Breast epithelium (tissue), 4 donors: ENCODE data around the gene YJEFN3. TPM values are rescaled to one million over a fixed set of nuclear protein-coding genes. Genes with fewer than 3 reads are reported as not detected.

ENCODE experiments used
- DNase-seq, 2 donors: peaks; one replicate each; pipeline ENCODE4 v3.0.0-alpha.2; 2019; ENCODE audit warnings: low spot score in 2 of 2
- H3K27ac ChIP-seq, 2 donors: fragments of 200-600 bp; sonication (generic) in 1 of 2; one replicate each; pipeline ENCODE4 v1.5.1; 2016 to 2019; ENCODE audit warnings: mild to moderate bottlenecking in 1 of 2
- H3K27me3 ChIP-seq, 2 donors: fragments of 200-600 bp; sonication (generic) in 1 of 2; one replicate each; pipeline versions ENCODE4 v1.5.1 to v1.6.0; 2017 to 2019; ENCODE audit warnings: control low read depth in 1 of 2, mild to moderate bottlenecking in 1 of 2
- H3K36me3 ChIP-seq: fragments of 200-600 bp; one replicate; pipeline ENCODE4 v1.5.1; 2019
- H3K4me1 ChIP-seq, 2 donors: fragments of 200-600 bp; sonication (generic); one replicate each; pipeline ENCODE4 v1.5.1; 2016 to 2019; ENCODE audit warnings: control low read depth in 1 of 2
- H3K4me3 ChIP-seq, 3 donors: fragments of 200-600 bp; sonication (generic); 1 replicate in 2 of 3; 2 replicates in 1 of 3; pipeline ENCODE4 v1.5.1; 2016 to 2019; ENCODE audit warnings: mild to moderate bottlenecking in 3 of 3, moderate library complexity in 2 of 3
- H3K9me3 ChIP-seq, 2 donors: fragments of 200-600 bp; sonication (generic) in 1 of 2; one replicate each; pipeline ENCODE4 v1.5.1; 2016 to 2019; ENCODE audit warnings: control low read depth in 1 of 2
- POLR2A ChIP-seq: fragments of 450-650 bp; IDR thresholded peaks from one replicate; pipeline ENCODE4 v1.6.1; 2016; ENCODE audit warnings: antibody characterized with exemption, mild to moderate bottlenecking, moderate library complexity
- POLR2AphosphoS5 ChIP-seq, 3 donors: sonication (generic); formaldehyde crosslinking; IDR thresholded peaks; one replicate each; pipeline ENCODE4 v1.6.1; 2017; ENCODE audit warnings: antibody characterized with exemption in 3 of 3
- intact Hi-C: fragments of 100-400 bp; cut with DNase I; formaldehyde crosslinking; loops from one replicate; pipeline ENCODE4 v1.15.1; 2023; ENCODE audit warnings: low total_unique reads
- total RNA-seq, 3 donors: library from RNA; depleted of rRNA; stranded (reverse); fragments of >200 nt; gene quantifications; one replicate each; pipeline ENCODE4 v1.1.0, GENCODE V29; 2016
- TF ChIP-seq, protein P1 (sequence below), 3 donors: fragments of 450-650 bp; IDR thresholded peaks; one replicate each; pipeline ENCODE4 v1.5.1; 2016 to 2017; ENCODE audit warnings: antibody characterized with exemption in 3 of 3, mild to moderate bottlenecking in 3 of 3, moderate library complexity in 3 of 3

YJEFN3 gene
- total RNA-seq, 3 donors from 2014 or later, result 0.88 to 2.0 (median 1.3) TPM

- Histone ChIP-seq H3K36me3 (no peaks in the 10 kb centered on the region), H3K4me3 (no peak overlapping the region), H3K27me3 (no peaks in the 10 kb centered on the region), H3K4me1 (no peaks in the 10 kb centered on the region), H3K9me3 (no peaks in the 10 kb centered on the region), H3K27ac (no peak overlapping the region)
- intact Hi-C loops, result no loop called here
- no peak for DNase-seq
- TF ChIP-seq, protein P1, sequence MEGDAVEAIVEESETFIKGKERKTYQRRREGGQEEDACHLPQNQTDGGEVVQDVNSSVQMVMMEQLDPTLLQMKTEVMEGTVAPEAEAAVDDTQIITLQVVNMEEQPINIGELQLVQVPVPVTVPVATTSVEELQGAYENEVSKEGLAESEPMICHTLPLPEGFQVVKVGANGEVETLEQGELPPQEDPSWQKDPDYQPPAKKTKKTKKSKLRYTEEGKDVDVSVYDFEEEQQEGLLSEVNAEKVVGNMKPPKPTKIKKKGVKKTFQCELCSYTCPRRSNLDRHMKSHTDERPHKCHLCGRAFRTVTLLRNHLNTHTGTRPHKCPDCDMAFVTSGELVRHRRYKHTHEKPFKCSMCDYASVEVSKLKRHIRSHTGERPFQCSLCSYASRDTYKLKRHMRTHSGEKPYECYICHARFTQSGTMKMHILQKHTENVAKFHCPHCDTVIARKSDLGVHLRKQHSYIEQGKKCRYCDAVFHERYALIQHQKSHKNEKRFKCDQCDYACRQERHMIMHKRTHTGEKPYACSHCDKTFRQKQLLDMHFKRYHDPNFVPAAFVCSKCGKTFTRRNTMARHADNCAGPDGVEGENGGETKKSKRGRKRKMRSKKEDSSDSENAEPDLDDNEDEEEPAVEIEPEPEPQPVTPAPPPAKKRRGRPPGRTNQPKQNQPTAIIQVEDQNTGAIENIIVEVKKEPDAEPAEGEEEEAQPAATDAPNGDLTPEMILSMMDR (IDR thresholded peaks at IDR 0.05), result no peak
- TF ChIP-seq POLR2AphosphoS5 (IDR thresholded peaks at IDR 0.05), result no peak
- no peak for TF ChIP-seq POLR2A
These were observed 37.6 kb downstream of the YJEFN3 start for GRCh38 chr19:19566306-19566705.

- DNase-seq, result no peak
- no peaks in the 10 kb centered on the region for H3K9me3 ChIP-seq
- no peak overlapping the region for H3K4me3 ChIP-seq
- TF ChIP-seq, protein P1 (IDR thresholded peaks at IDR 0.05), result no peak
- TF ChIP-seq POLR2AphosphoS5 (IDR thresholded peaks at IDR 0.05) (no peak), POLR2A (no peak)
- no peaks in the 10 kb centered on the region for H3K36me3 ChIP-seq
- no peak overlapping the region for H3K27ac ChIP-seq
- H3K4me1 ChIP-seq, result no peaks in the 10 kb centered on the region
- intact Hi-C loops, result no loop called here
- no peaks in the 10 kb centered on the region for H3K27me3 ChIP-seq
These were observed 38.7 kb downstream of the YJEFN3 start for GRCh38 chr19:19567391-19567790.

- TF ChIP-seq, protein P1 (IDR thresholded peaks at IDR 0.05), result no peak
- no peak for DNase-seq
- Histone ChIP-seq H3K27me3 (no peaks in the 10 kb centered on the region), H3K27ac (no peak overlapping the region), H3K4me3 (no peak overlapping the region), H3K36me3 (no peaks in the 10 kb centered on the region), H3K4me1 (no peaks in the 10 kb centered on the region), H3K9me3 (no peaks in the 10 kb centered on the region)
- intact Hi-C loops, result loop anchor here (2.0 kb wide), 1 partner anchor 52 kb away; no protein-coding TSS in a partner anchor
These were observed 40.4 kb downstream of the YJEFN3 start for GRCh38 chr19:19568802-19569756.

GRCh38 chr19:19570571-19570970, 41.9 kb downstream of the YJEFN3 start:
- Histone ChIP-seq H3K4me1 (no peaks in the 10 kb centered on the region), H3K27ac (no peak overlapping the region), H3K36me3 (no peaks in the 10 kb centered on the region), H3K27me3 (no peaks in the 10 kb centered on the region), H3K9me3 (no peaks in the 10 kb centered on the region), H3K4me3 (no peak overlapping the region)
- TF ChIP-seq, protein P1 (IDR thresholded peaks at IDR 0.05), result no peak
- TF ChIP-seq POLR2AphosphoS5 (IDR thresholded peaks at IDR 0.05), result no peak
- TF ChIP-seq POLR2A, result no peak
- intact Hi-C loops, result no loop called here
- no peak for DNase-seq

- Histone ChIP-seq H3K36me3 (no peaks in the 10 kb centered on the region), H3K4me1 (no peaks in the 10 kb centered on the region), H3K4me3 (no peak overlapping the region), H3K9me3 (no peaks in the 10 kb centered on the region), H3K27ac (no peak overlapping the region), H3K27me3 (no peaks in the 10 kb centered on the region)
- intact Hi-C loops, result no loop called here
- no peak for DNase-seq
- TF ChIP-seq POLR2A (no peak), POLR2AphosphoS5 (IDR thresholded peaks at IDR 0.05) (no peak)
- TF ChIP-seq, protein P1 (IDR thresholded peaks at IDR 0.05), result no peak
These were observed 42.5 kb downstream of the YJEFN3 start for GRCh38 chr19:19571071-19571786.
